Activated naive CD4-positive, alpha-beta T cell treated with anti-CD3 and anti-CD28 coated beads, Interleukin-2, amount 50 U/mL, for 24 hours (primary cell): ENCODE data around the gene PDCD5.
"Not testable (repeated sequence)": the region's sequence is repeated elsewhere in the genome, so short reads cannot be mapped to it uniquely, and the experiment has no call there.

Experiments used
- H3K27ac Mint-ChIP-seq: one replicate; pipeline ENCODE4 v1.8.0; 2021; ENCODE audit warnings: mild to moderate bottlenecking, mixed read lengths
- H3K27me3 Mint-ChIP-seq: one replicate; pipeline ENCODE4 v1.8.0; 2021; ENCODE audit warnings: mixed read lengths
- H3K36me3 Mint-ChIP-seq: one replicate; pipeline ENCODE4 v1.8.0; 2021; ENCODE audit warnings: mixed read lengths
- H3K4me1 Mint-ChIP-seq: one replicate; pipeline ENCODE4 v1.8.0; 2021; ENCODE audit warnings: mixed read lengths
- H3K4me3 Mint-ChIP-seq: one replicate; pipeline ENCODE4 v1.8.0; 2021; ENCODE audit warnings: mild to moderate bottlenecking, mixed read lengths
- H3K9me3 Mint-ChIP-seq: one replicate; pipeline ENCODE4 v1.8.0; 2021; ENCODE audit warnings: mixed read lengths

The PDCD5 gene, protein sequence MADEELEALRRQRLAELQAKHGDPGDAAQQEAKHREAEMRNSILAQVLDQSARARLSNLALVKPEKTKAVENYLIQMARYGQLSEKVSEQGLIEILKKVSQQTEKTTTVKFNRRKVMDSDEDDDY

GRCh38 chr19:32580901-32581704 is at the start of gene PDCD5:
Gene PDCD5 (plus strand): TSS chr19:32581190. CDS start chr19:32581262, 72 bp downstream.
- no peaks in the 10 kb centered on the region for H3K9me3 Mint-ChIP-seq
- H3K27ac Mint-ChIP-seq, result peak within 1 kb of the TSS; percentile 87
- H3K36me3 Mint-ChIP-seq, result peaks cover 9% of the 10 kb centered on the region

DNA sequence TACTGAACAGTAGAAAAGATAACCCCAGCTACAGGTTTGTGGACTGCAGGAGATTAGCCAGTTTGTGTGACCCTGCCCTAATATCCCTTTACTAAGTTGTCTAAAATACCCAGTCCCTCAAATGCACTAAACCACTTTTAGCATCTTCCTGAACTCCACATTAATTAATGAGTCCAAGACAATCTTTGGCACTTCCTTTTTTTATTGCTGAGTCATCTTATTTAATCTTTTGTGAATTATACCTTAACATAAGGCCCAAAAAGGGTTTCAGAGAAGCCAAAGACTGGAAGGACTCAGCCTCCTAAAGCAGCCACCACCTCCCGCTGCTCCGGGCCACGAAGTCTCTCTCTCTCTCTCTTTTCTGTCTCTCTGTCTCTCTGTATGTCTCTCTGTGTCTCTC is 48.8 kb upstream of the PDCD5 start:
- Mint-ChIP-seq H3K27ac (no peak overlapping the region), H3K4me3 (no peak overlapping the region), H3K27me3 (peaks cover 4% of the 10 kb centered on the region), H3K36me3 (peaks cover 2% of the 10 kb centered on the region), H3K9me3 (no peaks in the 10 kb centered on the region), H3K4me1 (no peaks in the 10 kb centered on the region)

More at GRCh38 chr19:32580901-32581704, at the start of gene PDCD5:
- no peaks in the 10 kb centered on the region for H3K27me3 Mint-ChIP-seq
- peaks cover 27% of the 10 kb centered on the region for H3K4me1 Mint-ChIP-seq
- H3K4me3 Mint-ChIP-seq, result peak within 1 kb of the TSS; percentile 98

GRCh38 chr19:32537580-32537979 is 43.4 kb upstream of the PDCD5 start:
- H3K9me3 Mint-ChIP-seq, result no peaks in the 10 kb centered on the region
- H3K36me3 Mint-ChIP-seq, result no peaks in the 10 kb centered on the region
- H3K4me1 Mint-ChIP-seq, result no peaks in the 10 kb centered on the region
- no peak overlapping the region for H3K4me3 Mint-ChIP-seq
- no peak overlapping the region for H3K27ac Mint-ChIP-seq
- peaks cover 6% of the 10 kb centered on the region for H3K27me3 Mint-ChIP-seq

GRCh38 chr19:32539240-32539916 is 41.6 kb upstream of the PDCD5 start:
- H3K27me3 Mint-ChIP-seq, result peaks cover 3% of the 10 kb centered on the region
- no peak overlapping the region for H3K27ac Mint-ChIP-seq
- no peaks in the 10 kb centered on the region for H3K36me3 Mint-ChIP-seq
- H3K4me1 Mint-ChIP-seq, result no peaks in the 10 kb centered on the region
- no peaks in the 10 kb centered on the region for H3K9me3 Mint-ChIP-seq
- no peak overlapping the region for H3K4me3 Mint-ChIP-seq

- H3K4me1 Mint-ChIP-seq, result no peaks in the 10 kb centered on the region
- no peak overlapping the region for H3K4me3 Mint-ChIP-seq
- no peaks in the 10 kb centered on the region for H3K9me3 Mint-ChIP-seq
Measured at GRCh38 chr19:32540621-32541020, 40.4 kb upstream of the PDCD5 start.

DNA sequence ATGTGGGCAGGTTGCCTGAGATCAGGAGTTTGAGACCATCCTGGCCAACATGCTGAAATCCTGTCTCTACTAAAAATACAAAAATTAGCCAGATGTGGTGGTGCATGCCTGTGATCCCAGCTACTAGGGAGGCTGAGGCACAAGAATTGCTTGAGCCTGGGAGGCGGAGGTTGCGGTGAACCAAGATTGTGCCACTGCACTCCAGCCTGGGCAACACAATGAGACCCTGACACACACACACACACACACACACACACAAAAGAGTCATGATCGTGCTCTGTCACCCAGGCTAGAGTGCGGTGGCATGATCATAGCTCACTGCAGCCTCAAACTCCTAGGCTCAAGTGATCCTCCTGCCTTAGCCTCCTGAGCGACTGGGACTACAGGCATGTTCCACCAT is 39.6 kb upstream of the PDCD5 start:
- not testable (repeated sequence) for H3K36me3 Mint-ChIP-seq, H3K27me3 Mint-ChIP-seq, H3K4me3 Mint-ChIP-seq, H3K9me3 Mint-ChIP-seq, H3K4me1 Mint-ChIP-seq, H3K27ac Mint-ChIP-seq

More at GRCh38 chr19:32540621-32541020, 40.4 kb upstream of the PDCD5 start:
- H3K27me3 Mint-ChIP-seq, result peaks cover 2% of the 10 kb centered on the region
- H3K27ac Mint-ChIP-seq, result no peak overlapping the region
- H3K36me3 Mint-ChIP-seq, result no peaks in the 10 kb centered on the region

- no peaks in the 10 kb centered on the region for H3K4me1 Mint-ChIP-seq
- H3K9me3 Mint-ChIP-seq, result no peaks in the 10 kb centered on the region
- no peak overlapping the region for H3K4me3 Mint-ChIP-seq
- peaks cover 2% of the 10 kb centered on the region for H3K27me3 Mint-ChIP-seq
- H3K36me3 Mint-ChIP-seq, result no peaks in the 10 kb centered on the region
- H3K27ac Mint-ChIP-seq, result no peak overlapping the region
Measured at GRCh38 chr19:32542477-32543108, 38.4 kb upstream of the PDCD5 start.

DNA sequence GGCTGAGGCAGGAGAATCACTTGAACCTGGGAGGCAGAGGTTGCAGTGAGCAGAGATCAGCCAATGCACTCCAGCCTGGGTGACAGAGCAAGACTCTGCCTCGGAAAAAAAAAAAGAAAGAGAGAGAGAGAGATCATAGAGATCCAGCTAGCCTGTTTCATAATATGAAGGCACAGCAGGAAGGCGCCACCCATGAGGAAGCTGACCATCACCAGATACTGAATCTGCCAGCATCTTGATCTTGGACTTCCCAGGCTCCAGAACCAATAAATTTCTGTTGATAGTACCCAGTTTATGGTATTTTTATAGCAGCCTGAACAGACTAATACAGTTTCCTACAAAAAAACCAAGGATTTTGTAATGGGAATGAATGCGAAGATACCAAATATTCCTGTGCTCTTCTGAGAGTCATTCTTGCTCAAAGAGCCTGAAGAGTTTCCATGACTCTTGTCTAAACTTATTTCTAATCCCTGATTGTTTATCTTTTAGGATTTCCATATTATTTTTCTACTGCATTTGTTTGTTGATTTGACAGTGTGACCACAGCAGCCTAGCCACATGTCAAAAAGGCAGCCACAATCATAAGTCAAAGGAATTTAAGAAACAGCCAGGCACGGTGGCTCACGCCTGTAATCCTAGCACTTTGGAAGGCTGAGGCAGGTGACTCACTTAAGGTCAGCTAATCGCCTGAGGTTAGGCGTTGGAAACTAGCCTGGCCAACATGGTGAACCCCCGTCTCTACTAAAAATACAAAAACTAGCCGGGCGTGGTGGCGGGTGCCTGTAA is 37.7 kb upstream of the PDCD5 start:
- H3K9me3 Mint-ChIP-seq, result no peaks in the 10 kb centered on the region
- no peaks in the 10 kb centered on the region for H3K36me3 Mint-ChIP-seq
- no peak overlapping the region for H3K27ac Mint-ChIP-seq
- H3K27me3 Mint-ChIP-seq, result no peaks in the 10 kb centered on the region
- no peak overlapping the region for H3K4me3 Mint-ChIP-seq
- no peaks in the 10 kb centered on the region for H3K4me1 Mint-ChIP-seq

GRCh38 chr19:32544917-32545316 is 36.1 kb upstream of the PDCD5 start:
- Mint-ChIP-seq H3K27me3 (no peaks in the 10 kb centered on the region), H3K27ac (no peak overlapping the region), H3K36me3 (no peaks in the 10 kb centered on the region), H3K4me1 (no peaks in the 10 kb centered on the region), H3K4me3 (no peak overlapping the region), H3K9me3 (no peaks in the 10 kb centered on the region)

- H3K4me1 Mint-ChIP-seq, result no peaks in the 10 kb centered on the region
Measured at GRCh38 chr19:32550666-32551065, 30.3 kb upstream of the PDCD5 start.

GRCh38 chr19:32555786-32556185 is 25.2 kb upstream of the PDCD5 start:
- H3K27me3 Mint-ChIP-seq, result peaks cover 2% of the 10 kb centered on the region
- no peaks in the 10 kb centered on the region for H3K4me1 Mint-ChIP-seq
- no peak overlapping the region for H3K27ac Mint-ChIP-seq
- H3K36me3 Mint-ChIP-seq, result no peaks in the 10 kb centered on the region
- no peaks in the 10 kb centered on the region for H3K9me3 Mint-ChIP-seq
- no peak overlapping the region for H3K4me3 Mint-ChIP-seq

More at GRCh38 chr19:32550666-32551065, 30.3 kb upstream of the PDCD5 start:
- Mint-ChIP-seq H3K27me3 (no peaks in the 10 kb centered on the region), H3K4me3 (no peak overlapping the region), H3K36me3 (no peaks in the 10 kb centered on the region), H3K9me3 (no peaks in the 10 kb centered on the region), H3K27ac (no peak overlapping the region)

- Mint-ChIP-seq H3K27me3 (peaks cover 2% of the 10 kb centered on the region), H3K36me3 (no peaks in the 10 kb centered on the region), H3K27ac (no peak overlapping the region), H3K4me1 (no peaks in the 10 kb centered on the region), H3K4me3 (no peak overlapping the region), H3K9me3 (no peaks in the 10 kb centered on the region)
Measured at GRCh38 chr19:32558607-32559228, 22.3 kb upstream of the PDCD5 start.

- Mint-ChIP-seq H3K27ac (no peak overlapping the region), H3K27me3 (no peaks in the 10 kb centered on the region), H3K9me3 (no peaks in the 10 kb centered on the region), H3K4me3 (no peak overlapping the region), H3K4me1 (no peaks in the 10 kb centered on the region), H3K36me3 (no peaks in the 10 kb centered on the region)
Measured at GRCh38 chr19:32563761-32564160, 17.2 kb upstream of the PDCD5 start.

DNA sequence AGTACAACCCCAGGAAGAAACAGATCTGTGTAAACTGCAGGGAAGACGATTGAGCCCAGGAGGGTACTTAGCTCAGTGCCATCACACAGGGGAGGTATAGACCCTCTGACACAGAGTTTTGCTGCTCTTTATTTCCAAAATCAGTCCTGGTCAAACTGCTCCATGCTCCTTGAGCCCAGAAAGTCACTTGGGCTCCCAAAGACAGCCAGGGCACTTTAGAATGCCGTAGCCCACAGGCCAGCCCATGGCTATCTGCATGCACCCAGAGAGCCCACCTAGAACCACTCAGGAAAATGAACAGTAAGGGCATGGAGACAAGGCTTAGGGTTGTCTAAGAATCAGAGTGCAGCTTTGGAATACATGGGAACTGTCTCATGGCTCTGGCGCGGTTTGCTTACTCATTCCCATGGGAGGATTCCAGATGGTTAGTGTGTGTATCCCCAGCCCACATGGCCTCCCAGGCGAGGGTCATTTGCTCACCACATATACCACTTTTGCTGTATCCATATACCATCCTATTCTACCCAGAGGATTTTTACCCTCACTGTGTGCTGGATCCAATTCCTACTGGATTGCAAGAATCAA is 14.7 kb upstream of the PDCD5 start:
- no peak overlapping the region for H3K27ac Mint-ChIP-seq
- no peaks in the 10 kb centered on the region for H3K36me3 Mint-ChIP-seq
- H3K9me3 Mint-ChIP-seq, result no peaks in the 10 kb centered on the region
- peaks cover 5% of the 10 kb centered on the region for H3K27me3 Mint-ChIP-seq
- H3K4me3 Mint-ChIP-seq, result no peak overlapping the region
- peaks cover 7% of the 10 kb centered on the region for H3K4me1 Mint-ChIP-seq
